Activated CD8-positive, alpha-beta memory T cell treated with anti-CD3 and anti-CD28 coated beads for 4 hours (primary cell): Measurements from ENCODE around the gene RTRAF.

Experiments
- DNase-seq, 2 donors: peaks; one replicate each; pipeline ENCODE4 v3.0.0-alpha.2; 2020; ENCODE audit warnings: low read depth in 2 of 2

The RTRAF gene

DNA sequence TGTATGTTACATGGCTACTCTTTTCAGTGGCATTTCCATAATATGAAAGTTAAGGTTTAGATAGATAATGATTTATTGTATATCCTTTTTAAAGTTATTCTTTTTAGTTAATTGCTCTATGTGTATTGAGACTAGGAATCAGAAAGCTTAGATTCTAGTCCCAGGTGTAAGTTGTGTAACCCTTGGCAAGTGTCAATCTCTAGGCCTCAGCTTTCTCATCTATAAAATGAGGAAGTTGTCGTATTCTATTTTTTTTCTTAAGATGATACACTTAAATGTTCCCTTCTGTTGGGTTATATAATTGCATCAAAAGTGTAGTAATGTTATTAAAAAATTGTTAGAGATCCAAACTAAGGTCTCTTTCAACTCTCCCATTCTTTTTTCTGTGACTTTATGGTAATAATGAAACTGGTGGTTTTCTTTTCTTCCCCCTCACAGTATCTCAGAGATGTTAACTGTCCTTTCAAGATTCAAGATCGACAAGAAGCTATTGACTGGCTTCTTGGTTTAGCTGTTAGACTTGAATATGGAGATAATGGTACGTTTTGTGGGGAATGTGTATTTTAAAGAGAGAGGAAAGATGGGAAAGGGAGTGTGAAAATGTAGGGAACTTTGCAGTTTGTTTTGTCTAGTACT is 4.1 kb downstream of the RTRAF start:
- DNase-seq = no peak

DNA sequence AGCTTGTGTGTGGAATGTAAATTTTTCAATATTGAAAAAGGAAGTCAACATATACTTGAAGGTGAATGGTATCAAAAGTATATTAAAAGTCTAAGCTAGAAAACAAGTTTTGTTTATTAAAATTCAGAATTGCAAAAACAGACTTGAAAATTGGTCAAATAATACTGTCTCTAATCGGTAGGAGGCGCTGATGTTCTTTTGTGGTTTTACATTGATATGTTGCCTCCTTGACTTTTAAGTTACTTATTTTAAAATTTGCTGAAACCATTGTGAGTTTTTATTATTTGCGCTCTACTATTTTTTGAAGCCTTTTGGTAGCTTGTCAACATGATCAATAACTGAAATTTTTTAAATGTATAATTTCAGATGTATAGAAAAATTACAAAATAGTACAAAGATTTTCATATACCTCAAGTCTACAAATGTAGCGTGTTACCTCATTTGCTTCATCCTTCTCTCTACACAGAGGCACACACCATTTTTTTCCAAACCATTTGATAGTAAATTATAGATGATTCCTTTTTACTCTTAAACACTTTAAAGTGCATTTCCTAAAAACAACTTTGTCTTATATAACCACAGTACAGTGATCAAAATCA is 6.9 kb downstream of the RTRAF start:
- DNase-seq = no peak

DNA sequence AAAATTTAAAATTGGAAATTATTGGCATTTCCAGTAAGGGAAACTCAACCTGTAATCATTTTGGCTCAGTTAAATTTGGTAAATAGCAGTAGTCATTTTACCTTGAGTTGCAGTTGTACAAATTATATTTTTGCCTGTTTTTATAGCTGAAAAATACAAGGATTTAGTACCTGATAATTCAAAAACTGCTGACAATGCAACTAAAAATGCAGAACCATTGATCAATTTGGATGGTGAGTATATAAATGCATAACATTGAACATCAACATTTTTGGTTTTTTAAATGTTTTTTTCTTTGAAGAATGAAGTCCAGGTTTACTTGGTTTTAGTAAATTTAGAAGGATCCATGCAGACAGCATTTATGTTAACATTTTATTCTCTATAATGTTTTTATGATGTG is 9.0 kb downstream of the RTRAF start:
- DNase-seq = no peak

DNA sequence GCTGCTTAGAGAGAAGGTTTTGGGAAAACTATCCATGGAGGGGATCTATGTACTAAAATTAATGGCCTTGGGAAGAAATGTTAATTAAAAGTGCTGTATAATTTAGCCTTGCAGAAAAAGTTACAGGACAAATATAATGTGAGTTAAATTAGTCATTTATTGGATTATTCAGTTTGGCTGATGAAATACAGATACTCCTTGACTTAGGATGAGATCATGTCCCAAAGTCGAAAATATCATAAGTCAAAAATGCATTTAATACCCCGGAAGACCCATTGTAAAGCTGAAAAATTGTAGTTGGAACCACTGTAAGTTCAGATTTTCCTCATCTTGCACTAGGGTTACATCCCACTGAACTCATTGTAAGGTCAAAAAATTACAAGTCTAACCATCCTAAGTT is 9.7 kb downstream of the RTRAF start:
- DNase-seq = no peak

DNA sequence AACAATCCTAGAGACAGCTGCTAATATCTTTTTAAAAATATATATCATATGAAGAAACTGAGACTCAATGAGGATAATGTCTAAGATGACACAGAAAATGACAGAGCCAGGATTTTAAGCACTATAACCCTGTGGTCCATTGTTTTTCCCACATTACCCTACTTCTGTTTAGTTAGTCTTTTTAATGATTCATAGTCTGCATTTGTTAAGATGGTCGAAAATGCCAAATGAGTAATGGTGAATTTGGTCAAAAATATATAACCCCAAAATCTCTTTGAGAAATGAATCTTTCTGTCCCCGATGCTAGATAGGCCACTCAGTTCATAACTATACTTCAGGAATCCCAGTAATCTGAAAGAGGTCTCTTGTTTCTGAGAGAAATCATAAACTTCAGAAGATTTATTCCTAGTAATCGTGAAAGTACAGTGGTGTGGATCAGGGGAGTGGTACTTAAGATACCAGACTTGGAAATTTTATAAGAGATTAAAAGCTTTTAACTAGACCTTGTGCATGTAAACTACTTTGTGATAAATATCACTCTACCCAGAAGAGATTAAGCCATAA is 10.8 kb downstream of the RTRAF start:
- DNase-seq = no peak

GRCh38 chr14:52000696-52001095 is 11.3 kb downstream of the RTRAF start:
- DNase-seq = no peak

DNA sequence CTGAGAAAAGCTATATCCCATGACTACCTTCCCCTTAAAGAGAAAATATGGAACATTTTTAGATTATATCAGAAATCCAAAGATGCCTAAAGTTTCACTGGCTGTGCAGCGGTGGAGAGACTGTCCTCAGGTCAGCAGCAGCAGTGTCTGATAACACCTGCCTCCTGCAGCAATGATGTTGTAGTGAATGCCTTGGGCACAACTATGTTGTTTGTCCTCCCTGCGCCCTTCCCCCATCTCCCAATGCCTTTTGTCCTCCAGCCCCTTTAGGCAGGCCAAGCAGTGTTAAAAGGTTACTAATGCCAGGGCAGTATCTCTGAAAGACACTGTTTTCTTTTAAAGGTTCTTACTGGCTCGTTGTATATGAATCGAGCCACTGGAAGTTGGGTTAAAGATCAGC is 13.2 kb downstream of the RTRAF start:
- no peak for DNase-seq

GRCh38 chr14:52003324-52003723 is 14.0 kb downstream of the RTRAF start:
- no peak for DNase-seq

DNA sequence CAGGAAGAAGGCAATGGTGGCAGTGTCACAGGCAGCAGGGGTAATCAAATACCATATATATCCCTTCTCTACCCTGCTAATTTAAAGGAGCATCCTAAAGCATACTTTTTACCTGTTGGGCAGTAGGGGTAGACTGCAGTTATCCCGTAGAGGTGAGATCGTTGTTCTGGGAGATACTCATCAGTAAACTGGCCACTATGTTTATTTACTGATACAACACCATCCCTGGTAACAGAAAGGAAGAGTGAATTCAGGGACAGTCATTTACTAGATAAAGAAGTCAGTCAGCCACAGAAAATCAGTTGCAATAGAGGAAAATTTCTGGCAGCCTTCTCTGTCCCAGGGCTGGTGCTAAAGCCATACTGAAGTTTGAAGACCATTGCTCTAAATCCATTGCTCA is 16.3 kb downstream of the RTRAF start:
- no peak for DNase-seq

DNA sequence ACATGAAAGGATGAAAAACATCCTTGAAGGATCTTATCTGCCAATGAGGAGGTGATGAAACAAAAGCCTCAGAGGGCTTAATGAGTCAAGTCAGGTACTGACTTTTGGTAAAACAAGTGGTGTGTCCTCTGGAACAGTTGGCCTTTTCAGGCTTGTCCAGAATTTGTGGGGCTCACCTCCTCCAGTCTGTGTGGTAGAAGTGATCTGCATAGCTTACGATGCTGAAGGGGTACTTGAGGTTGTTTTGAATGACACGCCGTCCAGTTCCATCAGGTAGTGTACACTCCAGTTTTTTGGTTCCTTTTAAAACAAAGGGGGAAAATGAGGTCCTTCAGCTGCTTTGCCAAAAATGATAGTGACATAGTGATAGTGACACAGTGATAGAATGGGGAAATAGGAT is 17.0 kb downstream of the RTRAF start:
- no peak for DNase-seq

GRCh38 chr14:52007211-52007610 is 17.9 kb downstream of the RTRAF start:
- DNase-seq = no peak

DNA sequence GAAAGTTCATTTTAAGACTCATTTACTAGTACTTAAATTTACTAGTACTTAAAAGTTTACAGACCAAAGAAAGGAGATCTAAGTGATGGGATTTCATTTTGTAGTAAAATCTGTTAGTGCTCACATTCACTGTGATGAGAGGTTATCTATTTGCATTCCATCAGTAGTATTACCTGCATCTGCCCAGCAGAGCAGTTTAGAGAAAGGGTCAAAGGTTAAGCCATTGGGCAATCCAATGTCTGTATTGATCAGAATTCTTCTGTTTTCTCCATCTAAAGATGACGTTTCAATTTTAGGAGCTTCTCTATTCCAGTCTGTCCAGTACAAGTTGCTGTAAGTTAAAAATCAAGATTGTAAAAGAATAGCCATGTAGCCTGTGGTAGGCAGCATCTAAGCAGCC is 18.3 kb downstream of the RTRAF start:
- no peak for DNase-seq

GRCh38 chr14:52008136-52008535 is 18.8 kb downstream of the RTRAF start:
- no peak for DNase-seq

- no peak for DNase-seq
Measured at GRCh38 chr14:52010173-52010693, 20.9 kb downstream of the RTRAF start.

GRCh38 chr14:52011523-52011922 is 22.2 kb downstream of the RTRAF start:
- no peak for DNase-seq

DNA sequence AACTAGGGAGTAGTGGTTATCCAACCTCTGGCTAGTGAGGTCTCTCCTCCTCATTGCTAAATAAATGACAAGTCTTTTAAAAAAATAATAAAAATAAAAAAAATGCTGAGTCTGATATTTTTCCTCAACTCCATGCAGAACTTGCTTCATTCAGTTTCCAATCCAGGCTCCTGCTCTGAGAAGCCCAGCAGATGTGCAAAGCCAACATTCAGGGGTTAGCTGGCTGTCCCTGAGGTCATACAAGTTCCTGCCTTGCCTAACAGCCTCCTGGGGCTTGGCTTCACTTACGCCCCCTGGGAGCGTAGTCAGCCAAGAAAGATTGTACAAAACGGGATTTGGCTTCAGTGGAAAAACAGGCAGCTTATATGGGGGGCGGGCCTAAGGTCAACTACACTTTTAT is 23.3 kb downstream of the RTRAF start:
- DNase-seq = no peak

DNA sequence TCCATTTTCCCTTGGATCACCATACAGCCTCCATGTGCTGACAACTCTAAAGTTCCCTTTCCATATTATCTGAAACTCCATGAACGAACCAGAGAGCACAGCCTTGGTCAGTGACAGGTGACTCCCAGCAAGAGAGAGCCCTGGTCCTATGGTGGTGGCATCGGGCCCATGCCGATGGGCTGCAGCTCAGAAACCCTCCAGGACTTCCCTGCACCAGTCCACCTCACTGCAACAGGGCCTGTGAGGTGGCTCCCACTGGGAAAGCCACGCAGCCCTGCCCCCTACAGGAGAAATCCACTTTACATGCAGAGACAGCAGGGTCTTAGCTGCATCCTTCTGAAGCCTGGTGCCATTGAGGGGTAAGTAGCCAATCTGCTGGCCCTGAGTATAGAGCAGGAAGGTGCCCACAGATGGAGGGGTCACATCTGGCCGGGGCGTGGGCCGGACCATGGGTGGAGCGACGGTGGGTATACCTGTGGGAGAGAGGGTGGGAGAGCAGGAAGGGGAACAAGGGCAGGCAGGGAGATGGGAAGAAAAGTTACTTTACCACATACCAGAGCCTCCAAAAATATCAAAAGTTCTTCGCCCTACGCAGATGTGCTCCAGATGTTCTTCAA is 24.7 kb downstream of the RTRAF start:
- DNase-seq = no peak

DNA sequence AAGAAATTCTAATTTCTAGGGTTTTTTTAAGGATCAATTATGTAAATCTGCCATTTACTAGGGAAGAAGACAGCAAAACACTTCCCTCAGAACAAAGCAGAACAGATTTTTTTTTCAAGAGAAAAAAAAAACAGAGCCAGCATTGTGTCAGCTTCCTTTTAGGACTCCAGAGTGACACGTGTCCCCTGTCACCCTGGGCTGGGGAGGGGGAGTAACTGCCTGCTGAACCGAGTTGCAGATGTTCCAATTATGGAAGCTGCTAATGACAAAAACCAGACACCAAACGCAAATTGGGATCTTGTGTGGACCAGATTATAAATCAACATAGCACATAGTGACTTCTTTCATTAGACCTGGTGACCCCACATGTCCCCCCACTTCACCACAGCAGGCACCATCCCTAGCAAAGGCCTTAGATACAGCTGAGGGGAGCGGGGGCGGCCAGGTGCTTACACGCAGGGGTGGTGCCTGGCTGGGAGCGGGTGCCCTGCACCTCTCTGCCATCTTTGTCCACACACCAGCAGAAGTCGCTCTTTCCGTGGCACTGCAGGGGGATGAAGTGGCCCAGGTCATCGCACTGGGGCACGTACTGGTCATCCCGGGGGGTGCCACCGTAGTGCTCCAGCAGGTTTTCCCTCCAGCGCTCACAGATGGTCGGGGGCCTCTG is 25.4 kb downstream of the RTRAF start:
- no peak for DNase-seq

DNA sequence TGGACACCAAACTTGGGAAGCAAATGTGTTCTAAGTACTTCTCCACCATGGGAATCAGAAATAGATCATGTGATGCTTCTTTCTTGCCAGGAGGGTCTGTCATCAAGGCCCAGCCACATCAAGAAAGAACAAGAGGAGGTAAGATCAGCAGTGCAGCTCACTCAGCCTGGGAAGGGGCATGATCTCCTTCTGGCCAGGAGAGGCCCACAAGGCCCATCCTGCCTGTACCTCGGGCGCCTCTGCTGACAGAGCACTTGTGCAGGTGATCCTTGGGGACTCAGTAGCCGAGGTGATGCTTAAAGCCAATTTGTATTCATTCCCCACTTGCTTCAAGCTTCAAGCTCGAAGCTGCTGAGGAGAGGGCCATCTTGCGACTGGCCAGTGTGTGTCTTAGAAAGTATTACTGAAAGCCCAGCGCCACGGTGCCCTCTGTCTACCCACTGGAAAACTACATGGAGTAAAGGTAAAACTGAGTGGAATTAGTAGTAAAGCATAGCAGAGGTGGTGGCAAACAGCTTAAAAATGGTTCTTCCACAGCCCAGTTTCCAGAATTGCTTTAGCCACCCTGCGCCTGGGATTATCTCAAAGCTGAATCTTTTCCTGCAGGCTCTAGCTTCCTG is 26.2 kb downstream of the RTRAF start:
- no peak for DNase-seq

- DNase-seq = no peak
Measured at GRCh38 chr14:52018252-52018651, 28.9 kb downstream of the RTRAF start.

GRCh38 chr14:52018970-52019369 is 29.6 kb downstream of the RTRAF start:
- no peak for DNase-seq

DNA sequence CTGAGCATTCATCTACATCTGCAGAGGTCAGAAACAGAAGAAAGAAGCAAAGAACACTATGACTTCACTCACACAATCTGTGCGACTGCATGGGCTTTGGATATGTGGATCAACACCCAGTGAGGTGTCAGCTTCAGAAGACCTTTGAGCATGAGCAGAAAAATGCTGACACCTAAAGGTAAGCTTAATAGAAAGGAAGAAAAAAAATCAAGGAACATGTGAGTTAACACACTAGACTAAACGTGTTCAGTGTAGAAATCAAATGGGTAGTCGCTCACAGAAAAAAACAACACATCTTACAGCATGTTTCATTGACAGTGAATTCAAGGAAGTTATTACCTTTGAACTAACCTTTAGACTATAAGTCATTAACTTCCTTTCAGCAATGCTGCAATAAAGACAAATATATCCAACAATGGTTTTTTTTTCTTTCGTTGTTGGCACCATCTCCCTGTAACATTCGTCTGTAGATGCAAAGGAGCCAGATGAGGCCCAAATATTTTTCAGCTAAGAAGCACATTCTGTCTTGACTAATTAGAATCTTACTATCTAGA is 30.9 kb downstream of the RTRAF start:
- DNase-seq = no peak
